NCI-H1105 (cell line): ENCODE data around the gene SHC3.

ENCODE experiments used
- DNase-seq: peaks from one replicate; lab custom pipeline; 2025; lab: John Stamatoyannopoulos, UW

The SHC3 gene

GRCh38 chr9:89022001-89022759, 156.4 kb downstream of the SHC3 start:
- no peak for DNase-seq

- no peak for DNase-seq
Measured at GRCh38 chr9:89021154-89021803, 157.3 kb downstream of the SHC3 start.

GRCh38 chr9:89020754-89021153, 157.9 kb downstream of the SHC3 start:
- no peak for DNase-seq

- DNase-seq: no peak
Measured at GRCh38 chr9:89015336-89015735, 163.3 kb downstream of the SHC3 start.

- DNase-seq: no peak
Measured at GRCh38 chr9:89014153-89014552, 164.5 kb downstream of the SHC3 start.

GRCh38 chr9:89013660-89014059, 165.0 kb downstream of the SHC3 start:
- no peak for DNase-seq

GRCh38 chr9:89012294-89013042, 166.2 kb downstream of the SHC3 start:
- DNase-seq: no peak

GRCh38 chr9:89011683-89012082, 166.9 kb downstream of the SHC3 start:
- no peak for DNase-seq

GRCh38 chr9:89010526-89011111, 168.0 kb downstream of the SHC3 start:
- DNase-seq: no peak

GRCh38 chr9:89010056-89010455, 168.6 kb downstream of the SHC3 start:
- DNase-seq: no peak

GRCh38 chr9:89009546-89009840, 169.1 kb downstream of the SHC3 start:
- DNase-seq: no peak

GRCh38 chr9:89008744-89009545, 169.7 kb downstream of the SHC3 start:
- no peak for DNase-seq

GRCh38 chr9:89008055-89008743, 170.4 kb downstream of the SHC3 start:
- DNase-seq: no peak

- no peak for DNase-seq
Measured at GRCh38 chr9:89006996-89007967, 171.3 kb downstream of the SHC3 start.

- peak; percentile 15 for DNase-seq
Measured at GRCh38 chr9:89006267-89006666, 172.4 kb downstream of the SHC3 start.

- no peak for DNase-seq
Measured at GRCh38 chr9:89005323-89005722, 173.3 kb downstream of the SHC3 start.

- DNase-seq: no peak
Measured at GRCh38 chr9:89002987-89003386, 175.6 kb downstream of the SHC3 start.

- DNase-seq: no peak
Measured at GRCh38 chr9:89001917-89002540, 176.6 kb downstream of the SHC3 start.
